Heart left ventricle (tissue), 13 donors: Measurements from ENCODE around the gene IL12RB2.

Experiments used
- POLR2A ChIP-seq, 2 donors: fragments of 450-650 bp; IDR thresholded peaks; one replicate each; pipeline ENCODE4 v1.6.1; 2017; ENCODE audit warnings: antibody characterized with exemption in 2 of 2, mild to moderate bottlenecking in 2 of 2, moderate library complexity in 2 of 2
- TF ChIP-seq, protein P1 (sequence below), 12 donors: fragments of 200-600 bp; sonication (generic) in 4 of 12; IDR thresholded peaks; one replicate each; pipeline versions ENCODE4 v1.5.0 to v1.8.0; 2018 to 2022; ENCODE audit warnings: antibody characterized with exemption in 12 of 12, mild to moderate bottlenecking in 5 of 12
- donor health status: ischemic (EF 13 %, LVEDD 7.1; RV severe dilation, severe dysfunction).
- donor health status: DM: no; HTN: yes; CAD: no.
- donor health status: DM: no; HTN: no; CAD: no.
- donor health status: ischemic (EF 25% LVEDD 6.9; RV normal size, moderate dysfunction).
- donor health status: ischemic (EF 25% LVEDD 5.7; RV mildly dilated, moderate dysfunction).
- donor health status: ischemic (EF 35%, LVEDD 5.7; RV mildly dilated, moderate dysfunction).
- donor health status: nonischemic (EF 11% LVEDD 7.7; RV severe dilation, severe dysfunction).
- donor health status: DM: yes; HTN: yes; CAD: no.
- donor health status: PGD.
- donor health status: ischemic (EF 29% LVEDD 5.4; RV normal size, mild dysfunction).
- donor health status: nonischemic (EF 23%, LVEDD 6.1; RV moderate dilation, normal function).

DNA sequence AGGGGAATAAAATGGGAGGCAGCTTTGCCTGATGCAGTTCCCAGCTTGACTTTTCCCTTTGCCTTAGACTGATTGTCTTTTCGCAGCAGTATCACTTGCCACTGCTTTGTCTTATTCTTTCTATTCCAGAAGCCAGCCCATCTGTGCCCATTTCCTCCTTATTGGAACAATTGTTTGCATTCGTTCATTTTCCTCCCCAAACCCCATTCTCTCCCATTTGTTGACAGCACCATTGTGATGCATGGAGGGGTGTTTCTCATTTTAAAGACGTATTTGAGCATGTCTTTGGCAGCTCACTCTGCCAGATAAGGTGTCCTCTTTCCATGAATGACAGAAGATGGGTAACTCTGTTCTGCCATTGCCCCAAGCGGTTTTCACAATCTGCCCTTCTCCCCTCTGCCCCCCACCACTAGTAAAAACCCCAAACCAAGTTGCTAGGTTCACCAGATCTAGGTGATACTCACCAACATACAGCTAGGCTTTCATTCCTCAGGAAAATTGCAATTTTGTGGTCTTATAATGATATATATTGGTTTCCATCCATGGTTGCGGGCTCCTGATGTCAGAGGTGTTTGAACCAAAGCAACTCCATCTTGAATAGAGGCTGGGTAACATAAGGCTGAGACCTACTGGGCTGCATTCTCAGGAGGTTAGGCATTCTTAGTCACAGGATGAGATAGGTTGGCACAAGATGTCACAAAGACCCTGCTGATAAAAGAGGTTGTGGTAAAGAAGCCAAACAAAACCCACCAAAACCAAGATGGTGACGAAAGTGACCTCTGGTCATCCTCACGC, 91.7 kb downstream of the IL12RB2 start:
- TF ChIP-seq POLR2A (IDR thresholded peaks at IDR 0.05): no peak
- TF ChIP-seq, protein P1, sequence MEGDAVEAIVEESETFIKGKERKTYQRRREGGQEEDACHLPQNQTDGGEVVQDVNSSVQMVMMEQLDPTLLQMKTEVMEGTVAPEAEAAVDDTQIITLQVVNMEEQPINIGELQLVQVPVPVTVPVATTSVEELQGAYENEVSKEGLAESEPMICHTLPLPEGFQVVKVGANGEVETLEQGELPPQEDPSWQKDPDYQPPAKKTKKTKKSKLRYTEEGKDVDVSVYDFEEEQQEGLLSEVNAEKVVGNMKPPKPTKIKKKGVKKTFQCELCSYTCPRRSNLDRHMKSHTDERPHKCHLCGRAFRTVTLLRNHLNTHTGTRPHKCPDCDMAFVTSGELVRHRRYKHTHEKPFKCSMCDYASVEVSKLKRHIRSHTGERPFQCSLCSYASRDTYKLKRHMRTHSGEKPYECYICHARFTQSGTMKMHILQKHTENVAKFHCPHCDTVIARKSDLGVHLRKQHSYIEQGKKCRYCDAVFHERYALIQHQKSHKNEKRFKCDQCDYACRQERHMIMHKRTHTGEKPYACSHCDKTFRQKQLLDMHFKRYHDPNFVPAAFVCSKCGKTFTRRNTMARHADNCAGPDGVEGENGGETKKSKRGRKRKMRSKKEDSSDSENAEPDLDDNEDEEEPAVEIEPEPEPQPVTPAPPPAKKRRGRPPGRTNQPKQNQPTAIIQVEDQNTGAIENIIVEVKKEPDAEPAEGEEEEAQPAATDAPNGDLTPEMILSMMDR (IDR thresholded peaks at IDR 0.05): no peak
